NB4 (cell line): Measurements from ENCODE around the gene LDLRAD2.

Source experiments
- DNase-seq: peaks from one replicate; pipeline ENCODE4 v3.0.0; 2010; ENCODE audit warnings: low read depth
- H3K4me3 ChIP-seq: one replicate; pipeline ENCODE4 v1.5.1; 2011; ENCODE audit warnings: mild to moderate bottlenecking, low read depth, low read length, moderate library complexity
- CTCF ChIP-seq: IDR thresholded peaks from one replicate; pipeline ENCODE4 v1.5.1; 2012; ENCODE audit warnings: low read depth, low read length
- MYC ChIP-seq: IDR thresholded peaks from 2 replicates; pipeline ENCODE4 v1.6.1; 2011; ENCODE audit warnings: low read depth, low read length
- POLR2A ChIP-seq: IDR thresholded peaks from 2 replicates; pipeline ENCODE4 v1.6.1; 2011; ENCODE audit warnings: mild to moderate bottlenecking; ENCODE audit not compliant: insufficient read length; ENCODE audit errors: extremely low read depth
- TF ChIP-seq, protein P1 (sequence below): IDR thresholded peaks from 2 replicates; pipeline ENCODE4 v1.6.1; 2011; ENCODE audit warnings: low read depth, low read length

LDLRAD2 gene

DNA sequence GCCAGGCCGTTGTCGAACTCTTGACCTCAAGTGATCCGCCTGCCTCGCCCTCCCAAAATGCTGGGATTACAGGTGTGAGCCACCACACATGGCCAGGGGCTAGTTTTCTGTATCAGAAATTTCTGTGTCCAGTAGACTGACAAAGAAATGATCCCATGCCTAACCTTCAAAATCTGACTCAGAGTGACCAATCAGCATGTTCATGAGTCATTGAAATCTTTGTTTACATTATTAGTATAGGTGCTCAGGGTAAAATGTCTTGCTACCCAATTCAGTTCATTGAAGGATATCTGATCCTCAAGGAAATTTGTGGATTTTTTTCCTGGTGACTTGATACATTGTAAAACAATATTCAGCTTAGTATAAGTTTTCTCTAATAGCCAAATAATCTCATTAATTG lies 11.0 kb upstream of the LDLRAD2 start:
- TF ChIP-seq, protein P1, sequence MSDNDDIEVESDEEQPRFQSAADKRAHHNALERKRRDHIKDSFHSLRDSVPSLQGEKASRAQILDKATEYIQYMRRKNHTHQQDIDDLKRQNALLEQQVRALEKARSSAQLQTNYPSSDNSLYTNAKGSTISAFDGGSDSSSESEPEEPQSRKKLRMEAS, result no peak
- DNase-seq, result no peak
- H3K4me3 ChIP-seq, result no peak overlapping the region

- H3K4me3 ChIP-seq, result no peak overlapping the region
- TF ChIP-seq MYC (no peak), CTCF (no peak), POLR2A (no peak)
- TF ChIP-seq, protein P1, result no peak
- no peak for DNase-seq
These were observed 7.5 kb upstream of the LDLRAD2 start for GRCh38 chr1:21804536-21804935.

DNA sequence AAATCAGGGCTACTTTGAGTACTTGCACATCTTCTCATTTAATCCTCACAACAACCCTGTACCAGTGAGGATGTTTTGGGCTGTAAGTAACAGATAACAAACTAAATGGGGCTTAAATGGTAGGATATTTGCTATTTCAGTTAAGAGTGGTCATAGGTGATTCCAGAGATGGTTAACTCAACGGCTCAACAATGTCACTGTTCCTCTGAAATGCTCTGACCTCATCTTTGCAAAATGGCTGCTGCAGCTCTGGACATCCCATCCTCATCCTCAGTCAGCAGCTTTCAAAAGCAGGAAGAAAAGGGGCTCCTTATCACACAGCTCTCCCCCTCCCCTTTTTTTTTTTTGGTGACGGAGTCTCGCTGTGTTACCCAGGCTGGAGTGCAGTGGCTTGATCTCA lies 1.5 kb downstream of the LDLRAD2 start:
- no peak for TF ChIP-seq MYC
- no peak for TF ChIP-seq POLR2A
- no peak for TF ChIP-seq CTCF
- TF ChIP-seq, protein P1, result no peak
- H3K4me3 ChIP-seq, result no peak overlapping the region
- DNase-seq, result no peak

DNA sequence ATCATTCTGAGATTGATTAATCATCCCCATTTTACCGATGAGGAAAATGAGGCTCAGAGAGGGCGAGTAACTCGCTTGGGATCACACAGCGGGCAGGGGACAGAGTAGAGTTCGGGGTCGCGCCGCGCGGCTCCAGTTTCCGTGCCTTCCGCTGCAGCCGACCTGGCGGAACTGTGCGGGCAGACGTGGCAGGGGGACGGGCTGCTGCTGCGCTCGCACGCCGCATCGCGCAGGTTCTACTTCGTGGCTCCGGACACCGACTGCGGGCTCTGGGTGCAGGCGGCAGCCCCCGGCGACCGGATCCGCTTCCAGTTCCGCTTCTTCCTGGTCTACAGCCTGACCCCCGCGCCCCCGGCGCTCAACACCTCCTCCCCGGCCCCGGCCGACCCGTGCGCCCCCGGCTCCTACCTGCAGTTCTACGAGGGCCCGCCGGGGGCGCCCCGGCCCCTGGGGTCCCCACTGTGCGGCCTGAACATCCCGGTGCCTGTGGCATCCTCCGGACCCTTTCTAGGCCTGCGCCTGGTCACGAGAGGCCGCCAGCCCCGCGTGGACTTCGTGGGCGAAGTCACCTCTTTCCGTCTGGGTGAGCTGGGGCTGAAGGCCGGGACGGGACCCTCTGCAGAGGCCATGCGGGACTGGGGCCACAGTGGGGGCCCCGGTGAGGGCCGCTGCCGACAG lies 2.3 kb downstream of the LDLRAD2 start:
- no peak overlapping the region for H3K4me3 ChIP-seq
- peak; percentile 61 for DNase-seq

GRCh38 chr1:21814981-21815582 lies 3.0 kb downstream of the LDLRAD2 start:
- no peak for DNase-seq
- H3K4me3 ChIP-seq, result no peak overlapping the region
- TF ChIP-seq POLR2A (no peak), MYC (no peak), CTCF (no peak)
- TF ChIP-seq, protein P1, result no peak

More for the DNA sequence above, 2.3 kb downstream of the LDLRAD2 start:
- TF ChIP-seq CTCF, result peak; percentile 48
- TF ChIP-seq, protein P1, result no peak

GRCh38 chr1:21815724-21816321 lies 3.8 kb downstream of the LDLRAD2 start:
- DNase-seq, result peak; percentile 57
- H3K4me3 ChIP-seq, result no peak overlapping the region
- TF ChIP-seq MYC (peak; percentile 73), CTCF (no peak), POLR2A (no peak)
- TF ChIP-seq, protein P1, result peak; percentile 31; the same call in 1 of the 2 replicates
